Muscle layer of colon (tissue), 2 donors: Measurements from ENCODE around the gene FAM20B.

Source experiments
- H3K27ac ChIP-seq: one replicate; pipeline ENCODE4 v1.7.0; 2013; ENCODE audit warnings: low read depth, mild to moderate bottlenecking, low read length, moderate library complexity
- H3K27me3 ChIP-seq, 2 donors: one replicate each; pipeline ENCODE4 v1.7.0; 2013; ENCODE audit warnings: low read length in 2 of 2, mild to moderate bottlenecking in 2 of 2; ENCODE audit not compliant: insufficient read depth in 2 of 2, control insufficient read depth in 1 of 2
- H3K36me3 ChIP-seq: one replicate; pipeline ENCODE4 v1.7.0; 2013; ENCODE audit warnings: mild to moderate bottlenecking, low read length; ENCODE audit not compliant: insufficient read depth
- H3K4me1 ChIP-seq: one replicate; pipeline ENCODE4 v1.7.0; 2013; ENCODE audit warnings: mild to moderate bottlenecking, low read length; ENCODE audit not compliant: insufficient read depth
- H3K4me3 ChIP-seq, 2 donors: one replicate each; pipeline ENCODE4 v1.7.0; 2013; ENCODE audit warnings: low read length in 2 of 2, low read depth in 1 of 2, mild to moderate bottlenecking in 1 of 2, moderate library complexity in 1 of 2
- H3K9ac ChIP-seq: one replicate; pipeline ENCODE4 v1.7.0; 2013; ENCODE audit warnings: low read length
- H3K9me3 ChIP-seq: one replicate; pipeline ENCODE4 v1.7.0; 2013; ENCODE audit warnings: mild to moderate bottlenecking, low read length
- donor health status: abdominal sarcoma.
- donor health status: Adenocarcinoma of cecum.

The FAM20B gene

DNA sequence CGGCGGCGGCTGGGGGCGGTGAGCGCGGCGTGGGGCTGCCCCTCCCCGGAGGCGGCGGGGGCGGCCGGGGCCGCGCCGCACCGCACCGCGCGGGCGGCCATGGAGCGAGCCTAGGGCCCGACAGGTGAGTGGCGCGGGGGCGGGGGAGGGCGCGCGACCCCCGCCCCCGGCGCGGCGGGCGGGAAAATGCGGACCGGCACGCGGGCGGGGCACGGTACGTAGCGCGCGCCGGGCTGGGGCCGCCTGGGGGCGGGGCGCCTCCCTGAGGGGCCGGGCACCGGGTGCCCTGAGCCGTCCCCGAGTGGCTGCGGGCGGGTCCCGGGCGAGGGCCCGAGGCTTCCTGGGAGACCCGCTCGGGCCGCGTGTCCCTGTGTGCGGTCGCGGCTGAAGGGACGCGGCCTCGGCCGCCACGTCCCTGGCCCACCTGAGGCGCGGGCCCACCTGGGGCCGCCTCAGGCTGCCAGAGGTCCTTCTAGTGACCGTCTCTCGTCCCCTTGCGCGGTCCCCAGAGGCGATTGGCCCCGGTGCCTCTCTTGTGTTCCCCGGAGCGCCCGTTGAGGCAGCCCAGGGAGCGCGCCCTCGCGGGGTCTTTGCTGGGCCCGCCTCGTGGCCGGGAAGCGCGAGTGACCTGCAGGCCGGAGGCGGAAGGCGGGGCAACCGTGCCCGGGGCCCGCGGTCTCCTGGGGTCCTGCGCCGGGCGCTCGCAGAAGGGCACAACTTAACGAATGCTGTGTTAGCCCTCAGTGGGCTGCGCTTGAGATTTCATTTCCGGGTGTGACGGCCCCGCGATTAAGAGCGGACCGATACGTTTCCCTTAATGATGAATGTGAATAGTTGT lies 500 bp downstream of the FAM20B start:
- no peaks in the 10 kb centered on the region for H3K27me3 ChIP-seq
- H3K4me1 ChIP-seq: peaks cover 32% of the 10 kb centered on the region
- H3K9ac ChIP-seq: peak overlapping the region; percentile 73
- H3K27ac ChIP-seq: peak overlapping the region; percentile 84
- H3K4me3 ChIP-seq: peak overlapping the region; percentile 72 to 91
- H3K36me3 ChIP-seq: no peaks in the 10 kb centered on the region
- H3K9me3 ChIP-seq: no peaks in the 10 kb centered on the region

DNA sequence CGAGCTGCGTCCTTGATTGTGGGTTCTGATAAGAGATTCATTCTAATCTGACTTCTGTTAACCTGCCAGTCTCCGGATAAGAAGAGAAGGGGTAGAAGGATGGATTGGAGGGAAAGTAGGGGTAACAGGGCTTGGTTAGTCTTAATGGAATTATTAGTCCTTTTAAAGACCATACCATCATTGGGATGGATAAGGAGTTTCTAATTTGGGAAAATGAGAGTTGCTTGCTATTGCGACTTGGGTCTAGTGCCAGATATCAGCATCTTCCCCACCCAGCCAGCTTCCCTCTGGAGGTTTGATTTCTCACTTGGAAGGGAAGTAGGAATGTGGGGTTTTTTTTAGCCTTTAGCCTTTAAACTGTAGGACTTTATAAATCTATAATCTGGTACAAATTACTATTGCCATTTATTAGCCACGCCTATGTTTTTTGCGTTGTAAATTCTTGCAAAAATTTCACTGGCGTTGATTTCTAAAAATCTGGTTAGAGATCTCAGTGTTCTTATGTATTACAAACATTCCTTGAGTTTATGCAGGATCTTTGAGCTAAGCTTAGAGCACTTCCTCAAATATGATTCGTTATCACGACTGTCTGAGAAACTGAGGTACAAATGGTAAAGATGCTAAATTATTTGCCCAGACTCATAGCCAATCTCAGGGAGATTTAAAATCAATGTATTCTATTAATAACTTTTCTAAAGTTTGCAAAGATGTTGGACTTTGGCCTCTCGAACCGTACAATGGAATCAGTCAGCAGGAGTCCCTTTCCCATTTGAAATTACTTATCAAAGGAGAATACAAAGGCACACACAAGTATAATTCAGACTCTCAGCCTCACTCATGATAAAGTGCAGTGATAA lies 1.3 kb downstream of the FAM20B start:
- H3K4me1 ChIP-seq: peaks cover 36% of the 10 kb centered on the region
- peak overlapping the region; percentile 84 for H3K27ac ChIP-seq
- no peaks in the 10 kb centered on the region for H3K36me3 ChIP-seq
- H3K27me3 ChIP-seq: no peaks in the 10 kb centered on the region
- no peaks in the 10 kb centered on the region for H3K9me3 ChIP-seq
- H3K4me3 ChIP-seq: peak overlapping the region; percentile 72 to 91
- peak overlapping the region; percentile 73 for H3K9ac ChIP-seq

DNA sequence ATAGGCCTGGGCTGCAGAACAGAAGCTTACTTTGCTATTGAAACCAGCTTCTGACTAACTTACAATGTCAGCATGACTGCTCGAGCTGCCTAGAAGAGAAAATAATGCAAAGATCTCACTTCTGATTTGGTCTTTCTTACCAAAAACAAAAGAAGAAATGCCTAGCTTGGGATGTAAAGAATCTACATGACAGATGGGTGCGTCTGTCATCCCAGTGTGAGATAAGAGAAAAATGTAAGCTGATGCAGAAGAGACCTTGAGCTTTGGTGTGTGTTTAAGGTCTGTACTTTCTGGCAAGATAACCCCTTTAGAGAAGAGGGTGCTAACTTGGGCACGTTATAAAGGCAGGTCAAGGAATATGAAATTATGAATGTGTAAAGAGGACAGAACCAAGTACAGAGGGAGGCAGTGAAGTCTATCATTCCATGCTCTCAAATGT lies 3.6 kb downstream of the FAM20B start:
- Histone ChIP-seq H3K36me3 (no peaks in the 10 kb centered on the region), H3K9me3 (no peaks in the 10 kb centered on the region), H3K9ac (no peak overlapping the region), H3K4me1 (peaks cover 48% of the 10 kb centered on the region), H3K4me3 (no peak overlapping the region), H3K27ac (no peak overlapping the region), H3K27me3 (no peaks in the 10 kb centered on the region)

DNA sequence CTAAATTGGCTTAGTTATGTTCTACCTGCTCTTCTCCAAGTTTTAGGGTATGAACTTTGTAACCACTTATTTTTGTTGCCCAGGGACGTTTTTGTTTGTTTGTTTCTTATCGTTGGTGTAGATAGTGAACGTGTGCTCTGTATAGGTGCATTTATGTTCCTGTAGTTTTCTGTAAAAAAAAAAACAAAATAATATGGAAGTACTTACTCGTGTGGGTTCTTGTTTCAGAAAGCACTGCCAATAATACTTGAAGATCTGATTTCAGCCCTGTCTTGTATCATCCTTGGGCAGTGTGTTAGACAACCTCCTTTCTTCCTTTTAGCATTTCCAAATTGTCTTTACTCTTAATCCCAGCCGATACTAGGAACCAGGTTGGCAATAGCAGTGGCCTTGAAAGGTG lies 4.4 kb downstream of the FAM20B start:
- Histone ChIP-seq H3K4me1 (peaks cover 56% of the 10 kb centered on the region), H3K9me3 (no peaks in the 10 kb centered on the region), H3K4me3 (no peak overlapping the region), H3K27ac (no peak overlapping the region), H3K9ac (no peak overlapping the region), H3K27me3 (no peaks in the 10 kb centered on the region), H3K36me3 (no peaks in the 10 kb centered on the region)

DNA sequence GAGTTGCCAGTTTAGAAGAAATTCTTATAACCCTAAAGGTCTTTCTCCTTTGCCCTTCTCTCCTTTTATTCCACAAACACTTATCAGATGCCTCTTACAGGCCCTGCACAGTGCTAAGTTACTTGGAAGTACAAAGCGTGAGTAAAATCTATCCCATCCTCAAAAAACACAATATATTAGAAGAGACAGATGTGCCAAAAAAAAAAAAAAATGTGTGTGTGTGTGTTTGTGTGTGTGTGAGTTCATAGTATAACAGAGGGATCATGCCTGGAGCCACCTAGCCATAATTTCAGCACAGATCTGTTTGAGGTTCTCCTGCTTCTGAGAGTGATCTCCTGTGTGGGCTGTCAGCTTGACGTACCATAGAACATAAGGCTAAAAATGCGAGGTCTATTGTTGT lies 5.0 kb downstream of the FAM20B start:
- H3K27me3 ChIP-seq: no peaks in the 10 kb centered on the region
- H3K4me3 ChIP-seq: no peak overlapping the region
- H3K4me1 ChIP-seq: peaks cover 62% of the 10 kb centered on the region
- no peak overlapping the region for H3K9ac ChIP-seq
- H3K27ac ChIP-seq: no peak overlapping the region
- no peaks in the 10 kb centered on the region for H3K36me3 ChIP-seq
- no peaks in the 10 kb centered on the region for H3K9me3 ChIP-seq

DNA sequence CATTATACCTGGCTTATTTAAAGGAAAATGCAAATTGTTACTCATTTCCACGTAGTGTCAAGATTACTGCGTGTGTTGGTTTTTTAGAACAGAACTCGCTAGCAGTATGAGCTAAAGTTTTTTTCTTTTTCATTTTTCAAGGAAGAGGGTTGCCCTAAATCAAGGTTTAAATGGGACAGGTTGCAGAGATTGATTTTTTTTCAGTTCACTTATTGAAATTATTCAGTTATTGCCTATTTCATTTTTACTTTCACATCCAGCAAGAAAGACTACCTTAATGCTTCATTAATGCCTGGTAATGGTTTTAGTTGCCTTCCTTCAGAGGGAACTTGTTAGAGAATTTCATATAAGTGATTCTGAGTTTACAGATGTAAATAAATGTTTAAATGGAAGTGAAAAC lies 5.6 kb downstream of the FAM20B start:
- no peaks in the 10 kb centered on the region for H3K9me3 ChIP-seq
- H3K4me1 ChIP-seq: peaks cover 65% of the 10 kb centered on the region
- H3K27ac ChIP-seq: no peak overlapping the region
- no peak overlapping the region for H3K9ac ChIP-seq
- H3K27me3 ChIP-seq: no peaks in the 10 kb centered on the region
- H3K4me3 ChIP-seq: no peak overlapping the region
- H3K36me3 ChIP-seq: no peaks in the 10 kb centered on the region

DNA sequence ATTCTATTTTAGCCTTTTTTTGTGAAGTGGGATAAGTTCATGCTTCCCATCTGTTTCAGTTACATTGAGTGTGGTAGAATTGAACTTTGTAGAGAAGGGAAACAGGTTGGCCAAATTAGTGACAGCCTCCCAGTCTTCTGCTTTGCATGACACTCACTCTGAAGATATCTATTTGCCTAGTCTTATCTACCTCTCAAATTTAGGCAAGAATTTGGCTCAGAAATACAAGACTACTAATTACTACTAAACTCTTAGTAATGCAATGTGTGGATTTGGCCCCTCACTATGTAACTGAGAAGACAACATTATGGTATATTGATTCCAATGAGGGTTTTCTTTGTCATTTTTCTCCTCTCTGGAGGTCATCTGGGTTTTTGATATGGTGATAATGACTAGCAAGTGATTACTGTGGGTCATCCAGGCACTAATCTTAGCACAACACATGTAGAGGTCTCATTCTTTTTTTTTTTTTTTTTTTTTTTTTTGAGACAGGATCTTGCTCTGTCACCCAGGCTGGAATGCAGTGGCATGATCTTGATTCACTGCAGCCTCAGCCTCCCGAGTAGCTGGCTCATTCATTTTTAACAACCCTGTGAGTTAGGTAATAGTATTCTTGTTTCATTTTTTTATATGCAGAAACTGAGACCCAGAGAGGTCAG lies 6.3 kb downstream of the FAM20B start:
- Histone ChIP-seq H3K27me3 (no peaks in the 10 kb centered on the region), H3K9me3 (no peaks in the 10 kb centered on the region), H3K36me3 (no peaks in the 10 kb centered on the region), H3K9ac (no peak overlapping the region), H3K4me1 (peaks cover 67% of the 10 kb centered on the region), H3K4me3 (no peak overlapping the region), H3K27ac (no peak overlapping the region)

DNA sequence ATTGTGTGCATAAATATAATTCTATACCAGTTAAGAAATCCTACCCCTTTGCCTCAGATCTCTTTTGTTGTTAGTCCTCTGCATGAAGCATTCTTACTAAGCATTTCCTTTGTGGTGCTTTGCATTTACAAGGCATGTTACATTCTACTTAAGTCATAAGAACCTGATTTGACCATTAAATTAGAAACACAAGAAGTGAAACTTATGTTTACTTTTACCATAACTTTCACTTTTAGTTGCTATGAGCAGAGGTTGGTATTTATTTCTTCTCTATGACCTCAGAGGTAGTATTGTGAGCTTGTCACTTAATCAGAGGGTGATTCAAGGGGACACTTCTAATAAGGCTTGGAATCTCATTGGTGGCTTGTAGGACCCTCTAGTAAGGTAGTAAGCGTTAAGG lies 9.0 kb downstream of the FAM20B start:
- Histone ChIP-seq H3K4me3 (no peak overlapping the region), H3K9ac (no peak overlapping the region), H3K27me3 (no peaks in the 10 kb centered on the region), H3K4me1 (peaks cover 61% of the 10 kb centered on the region), H3K9me3 (no peaks in the 10 kb centered on the region), H3K27ac (no peak overlapping the region), H3K36me3 (no peaks in the 10 kb centered on the region)

DNA sequence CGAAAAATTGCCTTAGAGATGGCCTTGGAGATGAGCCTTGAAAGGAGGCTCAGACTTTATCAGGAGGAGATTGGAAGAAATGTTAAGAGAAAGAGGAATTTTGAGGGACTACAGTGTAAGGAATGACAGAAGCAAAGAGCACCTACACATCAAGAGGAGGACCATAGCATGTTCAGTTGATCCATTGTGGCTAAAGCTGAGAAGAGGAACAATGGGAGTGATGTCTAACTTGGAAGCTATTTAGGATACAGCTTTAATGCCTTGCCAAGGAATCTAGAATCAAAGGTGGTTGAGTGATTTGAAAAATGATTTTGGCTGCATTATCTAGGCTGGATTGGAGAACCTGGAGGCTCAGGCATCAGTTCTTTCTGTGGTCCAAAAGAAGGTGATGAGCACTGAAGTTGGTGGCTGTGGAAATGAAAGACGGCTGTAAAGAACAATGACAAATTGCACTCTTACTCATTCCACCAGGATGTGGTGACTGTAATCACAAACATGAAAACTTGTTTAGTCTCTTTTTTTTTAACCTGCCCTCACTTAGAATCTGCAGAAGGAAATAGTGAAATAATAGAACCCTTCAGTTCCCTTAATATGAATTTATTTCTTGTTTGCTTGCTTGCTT lies 11.3 kb downstream of the FAM20B start:
- no peak overlapping the region for H3K4me3 ChIP-seq
- H3K9me3 ChIP-seq: no peaks in the 10 kb centered on the region
- peaks cover 50% of the 10 kb centered on the region for H3K4me1 ChIP-seq
- no peak overlapping the region for H3K9ac ChIP-seq
- no peak overlapping the region for H3K27ac ChIP-seq
- H3K27me3 ChIP-seq: no peaks in the 10 kb centered on the region
- no peaks in the 10 kb centered on the region for H3K36me3 ChIP-seq

DNA sequence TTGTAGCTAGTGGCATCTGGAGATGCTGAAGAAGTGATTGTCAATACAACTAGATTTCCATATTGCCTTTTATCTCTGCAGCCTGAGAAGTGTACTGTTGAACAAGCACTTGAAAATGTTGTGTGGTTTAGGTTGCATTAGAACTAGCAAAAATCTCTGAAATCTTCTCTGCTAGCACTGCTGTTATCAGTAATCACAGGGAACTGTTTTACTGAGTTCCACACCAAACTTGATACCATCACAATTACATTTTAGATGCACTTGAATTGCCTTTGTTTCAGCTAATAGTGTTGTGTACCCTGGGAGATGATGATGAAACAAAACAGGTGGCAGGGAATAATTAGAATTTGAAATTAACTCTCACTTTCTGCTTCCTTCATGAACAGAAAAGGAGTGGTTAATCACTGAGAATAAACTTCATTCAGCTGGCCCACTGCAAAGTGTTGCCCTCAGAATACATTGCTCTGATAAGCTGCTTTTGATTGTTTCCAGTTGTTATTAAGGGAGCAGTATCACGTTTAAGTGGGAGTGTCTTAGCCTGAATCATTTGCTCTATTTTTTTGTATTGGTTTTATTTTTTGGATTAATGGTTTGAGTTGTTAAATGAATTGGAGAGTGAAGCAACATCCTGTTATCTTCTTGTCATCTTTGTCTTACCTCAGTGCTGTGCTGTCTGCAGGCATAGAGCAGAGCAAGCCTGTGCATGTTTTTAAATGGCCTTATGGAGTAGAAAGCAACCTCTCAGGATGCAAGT lies 13.0 kb downstream of the FAM20B start:
- Histone ChIP-seq H3K4me3 (no peak overlapping the region), H3K27me3 (no peaks in the 10 kb centered on the region), H3K36me3 (no peaks in the 10 kb centered on the region), H3K27ac (no peak overlapping the region), H3K4me1 (peaks cover 38% of the 10 kb centered on the region), H3K9ac (no peak overlapping the region), H3K9me3 (no peaks in the 10 kb centered on the region)
